ENCODE measurements around the gene ADAM15. TPM values are rescaled to one million over a fixed set of nuclear protein-coding genes. Genes with fewer than 3 reads are reported as not detected.
A peak's percentile ranks its signal among the peaks of the same experiment; 100 is the strongest.

Gene ADAM15
- total RNA-seq, 4 donors from 2014 or later: 51.3 to 75.5 (median 65.6) TPM

- Histone ChIP-seq H3K27ac (peak overlapping the region; percentile 83 to 99 (median 95)), H3K4me3 (replicated peaks in 1 of 3) (no peak overlapping the region), H3K4me1 (peaks cover 73% of the 10 kb centered on the region in 2 donors), H3K27me3 (no peaks in the 10 kb centered on the region), H3K9me3 (no peaks in the 10 kb centered on the region), H3K36me3 (no peaks in the 10 kb centered on the region)
- intact Hi-C loops (cut with DNase I): no loop called here
- TF ChIP-seq CTCF (IDR thresholded peaks at IDR 0.05) (no peak), POLR2A (IDR thresholded peaks at IDR 0.05) (no peak)
- WGBS, 2 donors: 45 to 59% methylated on average over 2 of the region's 2 CpGs
- DNase-seq: no peak
Observed at GRCh38 chr1:155006601-155007101, 44.5 kb upstream of the ADAM15 start.

- TF ChIP-seq CTCF (IDR thresholded peaks at IDR 0.05) (no peak), POLR2A (IDR thresholded peaks at IDR 0.05) (no peak)
- H3K9me3 ChIP-seq: no peaks in the 10 kb centered on the region
- H3K36me3 ChIP-seq: no peaks in the 10 kb centered on the region
- intact Hi-C loops (cut with DNase I): no loop called here
- peak overlapping the region; percentile 83 to 99 (median 95) for H3K27ac ChIP-seq
- DNase-seq: peak; percentile 88 to 91
- 27 to 57% methylated on average over 5 to 6 of the region's 6 CpGs for WGBS, 2 donors
- H3K4me1 ChIP-seq: peaks cover 80% of the 10 kb centered on the region in 2 donors
- no peaks in the 10 kb centered on the region for H3K27me3 ChIP-seq
- peak overlapping the region in 1 of 3 donors; percentile 14 for H3K4me3 ChIP-seq (replicated peaks in 1 of 3)
Observed at GRCh38 chr1:155007251-155007828, 43.8 kb upstream of the ADAM15 start.

- TF ChIP-seq POLR2A (IDR thresholded peaks at IDR 0.05) (no peak), CTCF (IDR thresholded peaks at IDR 0.05) (no peak)
- H3K36me3 ChIP-seq: no peaks in the 10 kb centered on the region
- peak overlapping the region in 1 of 3 donors; percentile 14 for H3K4me3 ChIP-seq (replicated peaks in 1 of 3)
- peak in 1 of 2 donors; percentile 46 for DNase-seq
- no peaks in the 10 kb centered on the region for H3K9me3 ChIP-seq
- H3K27ac ChIP-seq: peak overlapping the region; percentile 83 to 99 (median 95)
- peaks cover 87 to 88% of the 10 kb centered on the region in 2 donors for H3K4me1 ChIP-seq
- no peaks in the 10 kb centered on the region for H3K27me3 ChIP-seq
- intact Hi-C loops (cut with DNase I): no loop called here
- WGBS, 2 donors: 55 to 57% methylated on average over 7 to 13 of the region's 16 CpGs
Observed at GRCh38 chr1:155008015-155008941, 42.8 kb upstream of the ADAM15 start.

GRCh38 chr1:155009221-155009711, 41.9 kb upstream of the ADAM15 start:
- no peak for DNase-seq
- intact Hi-C loops (cut with DNase I): no loop called here
- Histone ChIP-seq H3K9me3 (no peaks in the 10 kb centered on the region), H3K27ac (peak overlapping the region; percentile 83 to 99 (median 95)), H3K4me3 (replicated peaks in 1 of 3) (no peak overlapping the region), H3K36me3 (peaks cover under 1 to 2% of the 10 kb centered on the region in 2 donors), H3K27me3 (no peaks in the 10 kb centered on the region), H3K4me1 (peaks cover 82 to 91% of the 10 kb centered on the region in 2 donors)
- 61 to 83% methylated on average over 3 to 4 of the region's 12 CpGs for WGBS, 2 donors
- no peak for TF ChIP-seq CTCF (IDR thresholded peaks at IDR 0.05)
